GM19452 (cell line): ENCODE data around the gene HOXC5.

Source experiments
- ATAC-seq: cut with Tn5 transposase; IDR thresholded peaks from one replicate; pipeline ENCODE4 v1.9.1; 2021; ENCODE audit not compliant: unreplicated experiment

Gene HOXC5

DNA sequence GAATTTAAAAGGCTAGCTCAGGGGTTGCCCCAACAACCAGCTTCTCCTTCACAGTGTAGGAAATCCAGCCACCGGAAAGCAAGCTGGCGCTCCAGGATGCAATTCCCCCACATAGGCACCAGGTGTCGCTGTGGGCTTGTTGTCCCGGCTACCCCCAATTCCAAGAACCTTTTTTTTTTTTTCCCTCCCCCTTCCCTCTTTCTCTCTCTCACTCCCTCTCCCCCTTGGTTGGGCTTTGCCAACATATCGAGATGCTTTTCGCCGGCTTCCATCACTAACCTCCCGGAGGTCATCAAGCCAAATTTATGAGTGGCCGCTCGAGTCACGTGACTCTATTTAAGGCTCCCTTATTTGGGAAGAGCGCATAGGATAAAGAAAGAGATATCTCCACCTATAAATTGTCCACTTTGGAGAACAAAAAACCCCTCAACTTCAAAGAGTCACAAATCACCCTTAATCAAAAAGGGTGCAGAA is at the start of gene HOXC5:
TSS of gene HOXC5 (plus strand) at position 424 of the 474 bp plus-strand sequence. CDS start 73 bp downstream, outside the sequence.
- no peak for ATAC-seq

DNA sequence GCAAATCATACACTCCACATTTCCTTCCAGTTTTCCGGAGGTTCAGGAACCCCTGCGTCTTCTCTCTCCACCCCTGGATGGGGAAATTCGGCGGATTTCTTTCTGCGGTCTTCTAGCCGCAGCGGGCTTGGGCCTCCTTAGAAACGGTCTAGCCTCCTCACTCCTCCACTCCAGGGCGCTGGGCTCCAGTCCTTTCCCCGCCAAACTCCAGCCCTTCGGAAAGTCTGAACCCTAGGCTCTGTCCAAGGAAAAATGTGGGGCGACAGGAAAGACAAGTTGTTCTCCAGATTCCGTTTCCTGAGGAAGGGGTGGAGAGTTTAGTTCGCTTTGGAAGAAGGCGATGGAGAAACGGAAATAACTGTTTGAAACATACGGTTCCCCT is 49.3 kb upstream of the HOXC5 start:
- no peak for ATAC-seq

GRCh38 chr12:53983950-53984572 is 48.8 kb upstream of the HOXC5 start:
- ATAC-seq, result no peak

GRCh38 chr12:53984901-53985691 is 47.8 kb upstream of the HOXC5 start, which contains the start of gene HOXC10:
TSS of gene HOXC10 (plus strand) at chr12:53985146. CDS start at chr12:53985260, 114 bp downstream.
- no peak for ATAC-seq

DNA sequence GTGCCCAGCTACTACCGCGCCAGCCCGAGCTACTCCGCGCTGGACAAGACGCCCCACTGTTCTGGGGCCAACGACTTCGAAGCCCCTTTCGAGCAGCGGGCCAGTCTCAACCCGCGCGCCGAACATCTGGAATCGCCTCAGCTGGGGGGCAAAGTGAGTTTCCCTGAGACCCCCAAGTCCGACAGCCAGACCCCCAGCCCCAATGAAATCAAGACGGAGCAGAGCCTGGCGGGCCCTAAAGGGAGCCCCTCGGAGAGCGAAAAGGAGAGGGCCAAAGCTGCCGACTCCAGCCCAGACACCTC is 47.2 kb upstream of the HOXC5 start:
- no peak for ATAC-seq

- ATAC-seq, result no peak
These were observed 46.7 kb upstream of the HOXC5 start for GRCh38 chr12:53985994-53986685.

- no peak for ATAC-seq
These were observed 46.0 kb upstream of the HOXC5 start for GRCh38 chr12:53986686-53987483.

- no peak for ATAC-seq
These were observed 45.0 kb upstream of the HOXC5 start for GRCh38 chr12:53987787-53988230.

DNA sequence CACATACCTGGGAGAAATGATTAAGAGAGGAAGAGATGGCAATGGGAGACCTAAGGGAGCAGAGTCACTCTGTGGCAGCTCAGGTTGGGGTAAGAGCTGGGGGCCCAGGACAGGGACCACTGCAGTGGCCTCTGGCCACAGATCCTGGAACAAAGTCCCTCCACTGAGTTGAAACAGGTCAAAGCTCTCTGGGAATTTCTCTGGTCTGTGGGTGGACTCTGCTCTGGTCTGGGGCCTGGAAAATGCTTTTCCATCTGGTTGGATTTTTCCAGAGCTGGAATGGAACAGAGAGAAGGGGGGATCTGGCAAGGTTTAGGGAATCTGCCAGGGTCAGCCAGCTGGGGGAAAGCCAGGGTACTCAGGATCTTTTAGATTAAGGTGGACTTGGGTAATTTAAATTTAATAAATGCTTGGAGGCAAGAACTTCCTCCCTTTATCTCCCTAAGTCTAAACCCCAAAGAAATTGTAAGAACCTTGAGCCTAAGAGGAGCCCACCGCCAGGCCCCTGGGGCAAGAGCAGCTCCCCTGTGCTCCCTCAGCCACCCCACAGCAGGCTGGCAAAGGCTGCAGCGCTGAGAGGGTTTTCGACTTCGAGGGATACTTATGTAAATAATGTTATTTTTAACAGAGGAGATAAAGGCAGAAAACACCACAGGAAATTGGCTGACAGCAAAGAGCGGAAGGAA is 44.2 kb upstream of the HOXC5 start:
- no peak for ATAC-seq

GRCh38 chr12:53989227-53990113 is 43.4 kb upstream of the HOXC5 start:
- ATAC-seq, result no peak

GRCh38 chr12:53990311-53991076 is 42.4 kb upstream of the HOXC5 start:
- no peak for ATAC-seq

- no peak for ATAC-seq
These were observed 41.8 kb upstream of the HOXC5 start for GRCh38 chr12:53991077-53991460.

- ATAC-seq, result no peak
These were observed 40.4 kb upstream of the HOXC5 start for GRCh38 chr12:53992377-53992889.

GRCh38 chr12:53993162-53994008 is 39.5 kb upstream of the HOXC5 start:
- no peak for ATAC-seq

- ATAC-seq, result no peak
These were observed 38.9 kb upstream of the HOXC5 start for GRCh38 chr12:53994009-53994263.

GRCh38 chr12:53994264-53995001 is 38.4 kb upstream of the HOXC5 start:
- no peak for ATAC-seq

- ATAC-seq, result no peak
These were observed 37.9 kb upstream of the HOXC5 start for GRCh38 chr12:53995002-53995377.
